HG03066 (cell line): ENCODE data around the gene MATK.
"Not testable (repeated sequence)": the region's sequence is repeated elsewhere in the genome, so short reads cannot be mapped to it uniquely, and the experiment has no call there.

Experiments
- ATAC-seq: cut with Tn5 transposase; IDR thresholded peaks from one replicate; pipeline ENCODE4 v1.9.1; 2021; ENCODE audit warnings: low read depth; ENCODE audit not compliant: unreplicated experiment

The MATK gene

DNA sequence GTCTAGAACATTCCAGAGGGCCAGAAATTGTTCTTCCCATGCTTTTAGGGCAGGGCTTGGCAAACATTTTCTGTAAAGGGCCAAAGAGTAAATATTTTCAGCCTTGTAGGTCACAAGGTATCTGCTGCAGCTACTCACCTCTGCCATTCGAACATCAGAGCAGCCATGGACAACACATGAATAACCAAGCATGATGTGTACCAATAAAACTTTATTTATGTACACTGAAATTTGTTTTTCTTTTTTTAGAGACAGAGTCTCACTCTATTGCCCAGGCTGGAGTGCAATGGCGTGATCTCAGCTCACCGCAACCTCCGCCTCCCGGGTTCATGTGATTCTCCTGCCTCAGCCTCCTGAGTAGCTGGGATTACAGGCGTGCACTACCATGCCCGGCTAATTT, 28.5 kb downstream of the MATK start:
- not testable (repeated sequence) for ATAC-seq

DNA sequence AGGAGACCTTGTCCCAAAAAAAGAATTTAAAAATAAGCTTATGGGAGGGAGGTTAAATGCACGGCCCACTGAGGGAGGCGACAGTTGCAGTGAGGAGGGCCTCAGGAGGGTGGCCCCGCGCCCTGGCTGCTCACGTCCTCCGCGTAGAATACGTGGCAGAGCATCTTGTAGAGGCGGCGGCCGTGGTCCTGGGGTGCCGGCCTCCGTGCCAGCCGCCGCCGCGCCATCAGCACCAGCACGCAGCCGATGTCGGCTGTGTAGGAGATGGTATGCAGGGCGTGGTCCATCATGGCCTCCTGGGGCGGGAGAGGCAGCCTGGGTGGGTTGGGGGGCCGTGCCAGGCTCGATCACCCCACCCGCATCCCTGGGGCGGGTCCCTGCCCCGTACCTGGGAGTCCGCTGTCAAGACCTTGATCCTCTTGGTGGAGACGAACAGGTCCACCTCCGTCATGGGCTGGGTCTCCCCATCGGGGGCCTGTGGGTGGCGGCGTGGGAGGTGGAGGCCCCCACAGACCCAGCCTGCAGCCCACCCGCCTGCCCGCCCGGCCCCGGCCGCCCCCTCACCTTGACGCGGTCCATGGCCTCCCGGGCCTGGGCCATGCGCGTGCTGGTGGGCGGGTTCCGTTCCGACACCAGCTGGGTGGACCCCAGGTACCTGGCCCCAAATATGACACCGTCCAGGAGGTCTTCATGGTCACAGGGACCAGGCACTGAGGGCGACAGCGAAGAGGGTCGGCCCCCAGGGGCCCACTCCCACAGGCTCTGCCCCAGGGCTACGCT, 32.4 kb downstream of the MATK start:
- ATAC-seq: no peak

DNA sequence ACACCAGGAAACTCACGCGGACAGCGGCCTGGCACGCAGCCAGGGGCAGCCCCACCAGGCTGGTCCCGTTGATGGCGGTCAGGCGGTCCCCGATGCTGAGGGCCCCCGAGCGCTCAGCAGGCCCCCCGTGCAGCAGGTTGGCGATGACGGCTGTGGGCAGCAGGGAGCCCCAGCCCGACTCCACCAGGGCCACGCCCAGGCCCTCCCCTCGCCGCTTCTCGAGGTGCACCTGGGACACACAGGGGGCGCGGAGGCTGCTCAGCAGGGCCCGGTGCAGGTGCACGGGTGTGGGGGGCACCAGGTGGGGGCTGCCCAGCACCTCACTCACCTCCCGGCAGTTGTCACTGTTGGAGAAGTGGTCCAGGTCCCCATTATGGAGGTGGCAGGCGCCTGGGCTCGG, 33.7 kb downstream of the MATK start:
- ATAC-seq: no peak

DNA sequence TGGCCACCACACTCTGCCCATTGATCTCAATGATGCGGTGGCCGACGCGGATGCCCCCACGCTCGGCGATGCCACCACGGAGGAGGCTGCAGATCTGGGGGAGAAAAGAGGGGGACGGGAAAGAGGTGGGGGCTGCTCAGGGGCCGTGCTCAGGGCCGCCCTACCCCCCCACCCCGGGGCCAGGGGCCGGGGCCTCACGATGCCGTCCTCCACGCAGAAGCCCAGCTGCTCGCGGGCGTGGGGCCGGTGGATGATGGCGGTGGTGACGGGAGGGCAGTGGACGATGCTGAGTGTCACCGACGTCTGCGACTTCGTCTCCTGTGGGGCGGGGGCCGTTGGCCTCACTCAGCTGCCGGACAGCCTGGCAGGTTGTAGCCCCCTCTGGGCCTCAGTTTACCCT, 34.9 kb downstream of the MATK start:
- ATAC-seq: no peak

DNA sequence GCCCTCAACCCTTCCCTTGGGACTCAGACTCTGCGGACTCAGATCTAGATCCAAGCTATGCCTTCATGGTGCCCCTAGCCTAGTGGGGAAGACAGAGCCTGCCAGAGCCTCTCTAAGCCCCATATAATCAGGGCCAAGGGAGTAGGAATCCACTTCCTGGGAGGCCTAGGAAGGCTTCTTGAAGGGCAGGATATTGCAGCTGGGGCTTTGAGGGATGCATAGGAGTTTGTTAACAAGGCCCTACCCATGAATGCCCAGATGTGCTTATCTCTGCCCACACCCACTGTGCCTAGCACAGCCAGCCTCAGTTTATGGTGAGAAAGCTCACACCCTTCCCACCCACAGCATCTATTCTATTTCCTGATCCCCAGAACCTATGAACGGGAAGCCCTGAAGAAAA, 36.0 kb downstream of the MATK start:
- ATAC-seq: no peak

DNA sequence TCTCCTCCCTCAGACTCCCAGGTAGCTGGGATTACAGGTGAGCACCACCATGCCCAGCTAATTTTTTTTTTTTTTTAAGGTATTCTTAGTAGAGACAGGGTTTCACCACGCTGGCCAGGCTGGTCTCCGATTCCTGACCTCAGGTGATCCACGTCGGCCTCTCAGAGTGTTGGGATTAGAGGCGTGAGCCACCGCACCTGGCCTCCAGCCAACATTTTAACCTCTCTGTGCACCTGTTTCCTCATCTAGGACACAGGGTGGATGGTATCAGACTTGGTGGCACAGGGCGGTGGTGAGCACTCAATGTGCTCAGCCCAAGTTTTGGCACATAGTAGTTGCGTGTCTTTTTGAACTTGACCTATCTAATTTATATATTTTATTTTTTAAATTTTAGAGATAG, 37.2 kb downstream of the MATK start:
- ATAC-seq: no peak

DNA sequence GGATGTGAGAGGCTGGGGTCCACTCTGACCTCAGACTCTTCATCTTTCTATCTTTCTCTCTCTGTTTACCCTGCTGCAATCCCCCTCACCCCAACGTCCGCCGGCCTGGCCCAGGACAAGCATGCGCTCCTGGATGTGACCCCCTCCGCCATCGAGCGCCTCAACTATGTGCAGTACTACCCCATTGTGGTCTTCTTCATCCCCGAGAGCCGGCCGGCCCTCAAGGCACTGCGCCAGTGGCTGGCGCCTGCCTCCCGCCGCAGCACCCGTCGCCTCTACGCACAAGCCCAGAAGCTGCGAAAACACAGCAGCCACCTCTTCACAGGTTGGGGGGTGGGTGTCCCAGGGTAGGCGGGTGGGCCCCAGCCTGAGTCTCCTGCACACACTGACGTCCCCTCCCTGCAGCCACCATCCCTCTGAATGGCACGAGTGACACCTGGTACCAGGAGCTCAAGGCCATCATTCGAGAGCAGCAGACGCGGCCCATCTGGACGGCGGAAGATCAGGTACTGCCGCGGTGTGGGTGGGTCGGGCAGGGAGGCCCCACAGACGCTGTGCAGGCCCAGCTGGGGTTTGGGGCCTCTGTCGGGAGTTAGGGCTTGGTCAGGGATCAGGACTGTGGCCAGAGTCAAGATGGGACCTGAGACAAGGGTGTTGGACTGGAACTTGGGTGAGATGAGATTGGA, 39.7 kb downstream of the MATK start:
- no peak for ATAC-seq

DNA sequence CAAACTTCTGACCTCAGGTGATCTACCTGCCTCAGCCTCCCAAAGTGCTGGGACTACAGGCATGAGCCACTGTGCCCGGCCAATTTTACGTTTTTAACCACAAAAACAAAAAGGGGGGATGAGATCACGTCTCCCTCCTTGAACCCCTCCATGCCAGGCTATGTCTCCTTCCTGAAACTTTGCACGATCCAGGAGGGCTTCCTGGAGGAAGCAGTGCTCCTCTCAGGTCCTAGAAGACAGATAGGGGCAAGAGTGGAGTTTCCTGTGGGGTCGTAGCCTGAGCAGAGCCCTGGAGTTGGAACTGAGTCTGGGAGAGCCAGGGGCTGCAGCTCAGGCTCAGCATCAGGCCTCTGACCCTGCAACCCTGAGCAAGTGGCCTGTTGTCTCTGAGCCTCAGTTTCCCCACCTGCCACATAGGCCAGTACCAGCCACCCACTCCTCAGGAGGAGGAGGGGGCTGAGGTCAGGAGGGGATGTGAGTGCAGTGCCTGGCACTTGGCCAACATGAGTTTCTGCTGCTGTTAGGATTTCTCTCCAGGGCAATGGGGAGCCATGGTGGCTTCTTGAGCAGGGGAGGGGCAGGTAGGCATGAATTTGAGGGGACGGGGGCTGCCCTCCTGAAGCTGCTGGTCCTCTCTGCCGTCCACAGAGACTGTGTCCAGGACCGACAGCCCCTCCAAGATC, 40.7 kb downstream of the MATK start:
- no peak for ATAC-seq

DNA sequence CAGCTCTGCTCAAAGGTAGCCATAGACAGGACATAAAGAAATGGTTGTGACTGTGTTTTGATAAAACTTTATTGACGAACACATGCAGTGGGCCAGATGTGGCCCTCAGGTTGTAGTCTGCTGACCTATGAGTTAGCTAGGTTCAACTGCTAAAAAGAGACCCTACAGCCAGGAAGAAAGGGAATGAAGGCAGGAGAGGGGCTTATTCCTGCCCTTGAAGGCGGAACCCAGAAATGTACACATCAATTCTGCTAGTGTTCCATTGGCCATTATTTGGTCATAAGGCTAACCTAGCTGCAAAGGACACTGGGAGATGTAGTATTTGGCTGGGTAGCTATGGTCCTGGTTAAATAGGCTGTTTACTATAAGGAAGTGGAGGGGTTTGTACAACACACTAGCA, 42.7 kb downstream of the MATK start:
- ATAC-seq: no peak

DNA sequence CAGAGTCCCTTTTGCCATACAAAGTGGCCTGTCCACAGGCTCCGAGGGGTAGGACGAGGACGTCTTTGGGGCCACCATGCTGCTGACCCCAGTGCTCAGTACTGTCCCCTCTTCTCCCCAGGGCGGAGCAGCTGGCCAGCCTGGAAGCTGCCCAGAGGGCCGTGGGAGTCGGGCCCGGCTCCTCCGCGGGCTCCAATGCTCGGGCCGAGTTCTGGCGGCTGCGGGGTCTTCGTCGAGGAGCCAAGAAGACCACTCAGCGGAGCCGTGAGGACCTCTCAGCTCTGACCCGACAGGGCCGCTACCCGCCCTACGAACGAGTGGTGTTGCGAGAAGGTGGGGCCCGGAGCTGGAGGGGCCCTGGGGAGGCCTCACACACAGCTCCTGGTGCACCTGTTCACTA, 45.8 kb downstream of the MATK start:
- no peak for ATAC-seq

DNA sequence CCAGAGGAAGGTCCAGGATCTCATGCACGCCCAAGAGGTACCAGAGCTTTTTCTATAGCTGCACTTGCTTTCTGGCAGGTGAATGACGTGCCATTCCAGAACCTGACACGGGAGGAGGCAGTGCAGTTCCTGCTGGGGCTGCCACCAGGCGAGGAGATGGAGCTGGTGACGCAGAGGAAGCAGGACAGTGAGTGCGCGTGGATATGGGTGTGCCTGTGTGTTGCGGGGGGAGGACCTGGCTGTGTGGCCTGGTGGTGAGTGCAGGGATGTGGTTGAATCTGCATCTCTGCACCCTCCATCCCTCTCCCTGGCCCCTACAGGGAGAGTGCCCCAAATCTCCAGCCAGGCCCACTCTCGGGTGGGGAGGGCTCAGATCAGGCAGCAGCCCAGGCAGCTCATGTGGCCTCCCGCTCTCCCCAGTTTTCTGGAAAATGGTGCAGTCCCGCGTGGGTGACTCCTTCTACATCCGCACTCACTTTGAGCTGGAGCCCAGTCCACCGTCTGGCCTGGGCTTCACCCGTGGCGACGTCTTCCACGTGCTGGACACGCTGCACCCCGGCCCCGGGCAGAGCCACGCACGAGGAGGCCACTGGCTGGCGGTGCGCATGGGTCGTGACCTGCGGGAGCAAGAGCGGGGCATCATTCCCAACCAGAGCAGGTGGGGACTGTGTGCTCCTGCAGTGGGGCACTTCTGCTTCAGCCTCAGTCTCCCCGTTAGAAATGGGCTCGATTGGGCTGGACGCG, 47.5 kb downstream of the MATK start:
- no peak for ATAC-seq

DNA sequence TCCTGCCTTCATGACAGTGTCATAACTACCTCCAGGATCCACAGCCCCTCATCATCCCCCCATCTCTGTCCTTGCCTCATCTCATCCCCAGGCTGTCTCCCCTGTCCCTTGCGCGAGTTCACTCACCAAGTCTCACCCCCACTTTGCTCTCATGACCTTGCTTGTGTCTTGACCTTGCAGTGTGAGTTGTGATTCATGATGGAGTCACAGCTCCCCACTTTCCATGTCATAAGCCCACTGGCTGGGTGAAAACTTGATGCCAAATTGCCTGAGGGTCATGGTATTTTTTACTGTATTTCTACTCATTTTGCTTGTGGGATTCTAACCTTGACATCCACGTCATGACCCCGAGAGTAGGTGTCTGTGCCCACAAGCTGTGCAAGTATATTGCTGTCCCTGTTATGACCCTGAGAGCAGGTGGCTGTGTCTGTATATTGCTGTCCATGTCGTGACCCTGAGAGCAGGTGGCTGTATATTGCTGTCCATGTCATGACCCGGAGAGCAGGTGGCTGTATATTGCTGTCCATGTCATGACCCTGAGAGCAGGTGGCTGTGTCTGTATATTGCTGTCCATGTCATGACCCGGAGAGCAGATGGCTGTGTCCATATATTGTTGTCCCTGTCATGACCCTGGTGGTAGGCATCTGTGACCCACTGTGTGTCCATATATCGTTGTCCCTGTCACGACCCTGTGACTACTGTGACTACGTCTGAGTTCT, 48.5 kb downstream of the MATK start:
- no peak for ATAC-seq

DNA sequence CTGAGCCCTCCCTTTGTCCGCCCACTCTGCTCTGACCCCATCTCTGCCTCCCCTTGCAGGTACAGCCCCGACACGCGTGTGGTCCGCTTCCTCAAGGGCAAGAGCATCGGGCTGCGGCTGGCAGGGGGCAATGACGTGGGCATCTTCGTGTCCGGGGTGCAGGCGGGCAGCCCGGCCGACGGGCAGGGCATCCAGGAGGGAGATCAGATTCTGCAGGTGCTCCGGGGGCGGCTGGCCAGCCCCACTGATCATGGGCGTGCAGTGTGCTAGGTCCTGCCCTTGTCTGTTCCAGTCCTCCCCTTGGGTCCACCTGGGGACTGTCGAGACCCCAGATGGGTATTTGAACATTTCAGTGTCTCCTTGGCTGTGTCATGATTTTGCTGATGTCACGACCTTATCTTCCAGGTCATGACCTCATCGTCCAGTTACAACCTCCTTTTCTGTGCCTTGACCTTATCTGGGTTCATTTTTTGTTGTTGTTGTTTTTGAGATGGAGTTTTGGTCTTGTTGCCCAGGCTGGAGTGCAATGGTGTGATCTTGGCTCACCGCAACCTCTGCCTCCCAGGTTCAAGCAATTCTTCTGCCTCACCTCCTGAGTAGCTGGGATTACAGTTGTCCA, 50.0 kb downstream of the MATK start:
- ATAC-seq: no peak

DNA sequence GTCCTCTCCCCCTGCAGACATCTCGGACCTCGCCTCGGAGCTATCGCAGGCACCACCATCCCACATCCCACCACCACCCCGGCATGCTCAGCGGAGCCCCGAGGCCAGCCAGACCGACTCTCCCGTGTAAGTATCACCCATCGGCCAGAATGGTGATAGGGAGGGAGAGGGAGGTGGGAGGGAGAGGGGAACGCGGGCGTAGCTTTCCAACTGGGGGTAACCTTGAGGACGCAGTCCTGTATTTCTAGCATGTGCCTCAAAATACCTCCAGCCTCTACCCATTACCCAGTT, 51.9 kb downstream of the MATK start:
- no peak for ATAC-seq

DNA sequence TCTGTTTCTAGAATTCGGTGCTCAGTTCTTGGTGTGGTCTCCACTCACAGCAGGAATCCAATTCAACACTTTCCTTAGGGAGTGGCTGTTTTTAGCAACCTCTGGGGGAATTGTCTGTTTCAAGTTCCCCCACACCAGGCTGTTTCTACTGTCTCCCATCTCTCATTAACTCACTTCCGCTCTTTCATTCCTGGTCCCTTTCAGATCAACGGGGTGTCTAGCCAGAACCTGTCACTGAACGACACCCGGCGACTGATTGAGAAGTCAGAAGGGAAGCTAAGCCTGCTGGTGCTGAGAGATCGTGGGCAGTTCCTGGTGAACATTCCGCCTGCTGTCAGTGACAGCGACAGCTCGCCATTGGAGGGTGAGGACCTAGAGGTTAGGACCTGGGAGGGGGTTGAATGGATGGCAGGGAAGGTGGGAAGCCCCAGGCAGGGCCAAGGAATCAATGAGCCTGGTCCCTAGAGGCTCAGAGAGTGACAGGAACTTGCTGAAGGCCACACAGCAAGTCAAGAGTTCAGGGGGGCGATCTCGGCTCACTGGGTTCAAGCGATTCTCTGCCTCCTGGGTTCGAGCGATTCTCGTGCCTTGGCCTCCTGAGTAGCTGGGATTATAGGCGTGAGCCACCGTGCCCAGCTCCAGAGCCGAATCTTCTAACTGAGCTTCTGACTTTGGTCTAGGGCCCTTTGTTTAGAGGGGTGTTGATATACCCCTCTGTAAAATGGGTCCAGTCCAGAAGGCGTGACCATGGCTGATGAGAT, 52.5 kb downstream of the MATK start:
- ATAC-seq: no peak

DNA sequence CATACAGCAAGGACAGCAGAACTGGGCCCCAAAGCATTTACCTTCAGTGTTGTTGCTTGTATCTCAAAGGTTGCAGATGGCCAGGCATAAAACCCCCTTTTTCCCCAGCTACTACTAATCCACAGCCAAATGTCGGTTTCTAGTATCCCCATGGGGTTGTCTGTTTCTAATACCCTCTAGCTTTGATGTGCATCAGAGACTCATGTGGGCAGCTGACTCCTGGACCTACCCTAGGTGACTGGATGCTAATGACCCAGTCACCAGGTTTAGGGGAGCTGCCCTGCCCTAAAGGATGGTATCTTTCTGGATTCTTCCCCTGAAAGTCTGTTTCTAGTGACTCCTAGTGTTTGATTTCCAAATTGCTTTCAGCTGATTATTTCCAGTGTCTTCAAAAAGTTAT, 54.1 kb downstream of the MATK start:
- ATAC-seq: no peak

DNA sequence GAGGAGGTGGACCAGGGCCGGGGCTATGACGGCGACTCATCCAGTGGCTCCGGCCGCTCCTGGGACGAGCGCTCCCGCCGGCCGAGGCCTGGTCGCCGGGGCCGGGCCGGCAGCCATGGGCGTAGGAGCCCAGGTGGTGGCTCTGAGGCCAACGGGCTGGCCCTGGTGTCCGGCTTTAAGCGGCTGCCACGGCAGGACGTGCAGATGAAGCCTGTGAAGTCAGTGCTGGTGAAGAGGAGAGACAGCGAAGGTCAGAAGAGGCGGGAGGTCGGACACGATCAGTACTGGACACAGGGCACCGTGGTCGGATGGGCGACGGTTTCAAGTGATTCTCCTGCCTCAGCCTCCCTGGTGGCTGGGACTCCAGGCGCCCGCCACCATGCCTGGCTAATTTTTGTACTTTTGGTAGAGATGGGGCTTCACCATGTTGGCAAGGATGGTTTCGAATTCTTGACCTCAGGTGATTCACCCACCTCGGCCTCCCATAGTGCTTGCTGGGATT, 55.7 kb downstream of the MATK start:
- ATAC-seq: no peak
